ENCODE data around the gene ZFP3. TPM values are rescaled to one million over a fixed set of nuclear protein-coding genes. Genes with fewer than 3 reads are reported as not detected.
"Not testable (repeated sequence)": the region's sequence is repeated elsewhere in the genome, so short reads cannot be mapped to it uniquely, and the experiment has no call there.

ZFP3 gene
- total RNA-seq, 1 donor from 2014 or later, result 0.38 TPM

DNA sequence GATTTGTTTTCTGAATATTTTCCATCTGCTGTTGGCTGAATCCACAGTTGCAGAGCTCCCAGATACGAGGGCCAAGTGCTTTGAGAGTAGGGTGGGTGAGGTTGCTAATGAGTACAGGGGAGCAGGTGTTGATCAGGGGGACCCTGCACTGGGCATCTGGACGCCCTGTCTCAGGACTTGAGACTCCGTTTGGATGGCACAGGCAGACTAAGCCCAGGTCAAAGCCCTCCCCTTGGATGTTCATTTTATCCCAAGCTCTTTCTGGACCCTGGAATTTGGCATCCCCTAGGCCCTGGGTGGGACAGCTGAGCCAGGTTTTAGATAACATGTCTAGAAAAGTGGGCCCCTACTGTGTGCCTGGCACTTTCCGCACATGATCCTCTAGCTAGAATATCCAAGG, 49.6 kb downstream of the ZFP3 start:
- no peaks in the 10 kb centered on the region for H3K36me3 Mint-ChIP-seq (ENCODE audit: low read depth, unreplicated experiment)
- H3K9me3 Mint-ChIP-seq (ENCODE audit: unreplicated experiment), result no peaks in the 10 kb centered on the region
- TF ChIP-seq, protein P1, sequence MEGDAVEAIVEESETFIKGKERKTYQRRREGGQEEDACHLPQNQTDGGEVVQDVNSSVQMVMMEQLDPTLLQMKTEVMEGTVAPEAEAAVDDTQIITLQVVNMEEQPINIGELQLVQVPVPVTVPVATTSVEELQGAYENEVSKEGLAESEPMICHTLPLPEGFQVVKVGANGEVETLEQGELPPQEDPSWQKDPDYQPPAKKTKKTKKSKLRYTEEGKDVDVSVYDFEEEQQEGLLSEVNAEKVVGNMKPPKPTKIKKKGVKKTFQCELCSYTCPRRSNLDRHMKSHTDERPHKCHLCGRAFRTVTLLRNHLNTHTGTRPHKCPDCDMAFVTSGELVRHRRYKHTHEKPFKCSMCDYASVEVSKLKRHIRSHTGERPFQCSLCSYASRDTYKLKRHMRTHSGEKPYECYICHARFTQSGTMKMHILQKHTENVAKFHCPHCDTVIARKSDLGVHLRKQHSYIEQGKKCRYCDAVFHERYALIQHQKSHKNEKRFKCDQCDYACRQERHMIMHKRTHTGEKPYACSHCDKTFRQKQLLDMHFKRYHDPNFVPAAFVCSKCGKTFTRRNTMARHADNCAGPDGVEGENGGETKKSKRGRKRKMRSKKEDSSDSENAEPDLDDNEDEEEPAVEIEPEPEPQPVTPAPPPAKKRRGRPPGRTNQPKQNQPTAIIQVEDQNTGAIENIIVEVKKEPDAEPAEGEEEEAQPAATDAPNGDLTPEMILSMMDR (IDR thresholded peaks at IDR 0.05; ENCODE audit: unreplicated experiment), result no peak
- H3K27me3 Mint-ChIP-seq (ENCODE audit: unreplicated experiment), result peaks cover 13% of the 10 kb centered on the region
- H3K4me3 Mint-ChIP-seq (ENCODE audit: unreplicated experiment), result no peak overlapping the region
- H3K4me1 Mint-ChIP-seq (ENCODE audit: unreplicated experiment), result no peaks in the 10 kb centered on the region
- H3K27ac Mint-ChIP-seq (ENCODE audit: unreplicated experiment), result no peak overlapping the region
- DNase-seq (ENCODE audit: low spot score), result no peak

DNA sequence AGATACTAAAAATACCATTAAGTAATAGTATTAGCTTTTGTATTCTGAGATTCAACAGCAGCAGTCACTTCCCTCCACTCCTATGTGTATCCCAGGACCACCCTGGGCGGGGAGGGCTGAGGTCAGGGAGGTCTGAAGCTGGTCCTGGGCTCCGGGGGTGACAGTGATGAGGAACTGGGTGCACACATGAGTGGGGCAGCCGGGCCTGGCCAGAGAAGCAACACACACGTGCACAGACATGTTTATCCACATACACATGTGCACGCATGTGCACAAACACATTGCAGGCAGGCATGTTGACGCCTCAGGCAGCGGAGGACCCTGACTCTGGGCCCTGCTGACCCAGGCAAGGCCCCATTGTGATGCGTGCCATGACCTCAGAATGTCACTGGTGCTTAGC, 50.1 kb downstream of the ZFP3 start:
- not testable (repeated sequence) for H3K4me3 Mint-ChIP-seq (ENCODE audit: unreplicated experiment); H3K27ac Mint-ChIP-seq (ENCODE audit: unreplicated experiment); DNase-seq (ENCODE audit: low spot score); H3K36me3 Mint-ChIP-seq (ENCODE audit: low read depth, unreplicated experiment); H3K9me3 Mint-ChIP-seq (ENCODE audit: unreplicated experiment); H3K4me1 Mint-ChIP-seq (ENCODE audit: unreplicated experiment)
- peaks cover 13% of the 10 kb centered on the region for H3K27me3 Mint-ChIP-seq (ENCODE audit: unreplicated experiment)

- DNase-seq (ENCODE audit: low spot score), result no peak
- no peaks in the 10 kb centered on the region for H3K9me3 Mint-ChIP-seq (ENCODE audit: unreplicated experiment)
- H3K27me3 Mint-ChIP-seq (ENCODE audit: unreplicated experiment), result peaks cover 12% of the 10 kb centered on the region
- H3K4me1 Mint-ChIP-seq (ENCODE audit: unreplicated experiment), result no peaks in the 10 kb centered on the region
- no peak overlapping the region for H3K4me3 Mint-ChIP-seq (ENCODE audit: unreplicated experiment)
- TF ChIP-seq, protein P1 (IDR thresholded peaks at IDR 0.05; ENCODE audit: unreplicated experiment), result no peak
- H3K27ac Mint-ChIP-seq (ENCODE audit: unreplicated experiment), result no peak overlapping the region
- H3K36me3 Mint-ChIP-seq (ENCODE audit: low read depth, unreplicated experiment), result no peaks in the 10 kb centered on the region
Observed at GRCh38 chr17:5128905-5129535, 50.8 kb downstream of the ZFP3 start.

GRCh38 chr17:5129770-5130169, 51.5 kb downstream of the ZFP3 start:
- H3K4me1 Mint-ChIP-seq (ENCODE audit: unreplicated experiment); H3K9me3 Mint-ChIP-seq (ENCODE audit: unreplicated experiment); H3K27ac Mint-ChIP-seq (ENCODE audit: unreplicated experiment); H3K4me3 Mint-ChIP-seq (ENCODE audit: unreplicated experiment); DNase-seq (ENCODE audit: low spot score); H3K36me3 Mint-ChIP-seq (ENCODE audit: low read depth, unreplicated experiment): not testable (repeated sequence)
- H3K27me3 Mint-ChIP-seq (ENCODE audit: unreplicated experiment), result peaks cover 11% of the 10 kb centered on the region

- peaks cover 13% of the 10 kb centered on the region for H3K27me3 Mint-ChIP-seq (ENCODE audit: unreplicated experiment)
- not testable (repeated sequence) for H3K27ac Mint-ChIP-seq (ENCODE audit: unreplicated experiment); H3K4me1 Mint-ChIP-seq (ENCODE audit: unreplicated experiment); H3K4me3 Mint-ChIP-seq (ENCODE audit: unreplicated experiment); H3K36me3 Mint-ChIP-seq (ENCODE audit: low read depth, unreplicated experiment); DNase-seq (ENCODE audit: low spot score); H3K9me3 Mint-ChIP-seq (ENCODE audit: unreplicated experiment)
Observed at GRCh38 chr17:5130261-5130660, 52.0 kb downstream of the ZFP3 start.

GRCh38 chr17:5130687-5131086, 52.4 kb downstream of the ZFP3 start:
- H3K4me1 Mint-ChIP-seq (ENCODE audit: unreplicated experiment); H3K27ac Mint-ChIP-seq (ENCODE audit: unreplicated experiment); DNase-seq (ENCODE audit: low spot score); H3K4me3 Mint-ChIP-seq (ENCODE audit: unreplicated experiment); H3K9me3 Mint-ChIP-seq (ENCODE audit: unreplicated experiment); H3K36me3 Mint-ChIP-seq (ENCODE audit: low read depth, unreplicated experiment): not testable (repeated sequence)
- peaks cover 10% of the 10 kb centered on the region for H3K27me3 Mint-ChIP-seq (ENCODE audit: unreplicated experiment)

DNA sequence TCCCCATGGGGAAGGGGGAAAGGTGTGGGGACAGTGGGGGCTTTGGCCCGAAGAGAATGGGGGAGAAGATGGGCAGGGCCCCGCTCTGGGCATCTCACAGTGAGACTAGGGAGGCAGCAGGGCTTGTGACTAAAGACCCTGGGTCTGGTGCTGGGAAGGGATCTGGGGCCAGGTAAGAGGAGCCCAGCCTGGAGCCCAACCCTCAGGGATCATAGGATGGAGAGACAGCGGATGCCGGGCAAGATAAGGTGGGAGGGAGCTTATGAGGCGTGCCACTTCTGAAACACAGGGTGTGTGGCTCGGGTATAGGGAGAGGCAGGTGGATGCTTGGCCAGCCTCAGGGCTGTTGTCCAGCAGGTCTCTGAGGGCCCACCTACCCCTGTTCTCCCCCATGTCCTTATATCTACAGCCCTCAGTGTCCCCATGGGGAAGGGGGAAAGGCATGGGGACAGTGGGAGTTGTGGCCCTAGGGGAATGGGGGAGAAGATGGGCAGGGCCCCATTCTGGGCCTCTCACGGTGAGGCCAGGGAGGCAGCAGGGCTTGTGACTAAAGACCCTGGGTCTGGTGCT, 53.0 kb downstream of the ZFP3 start:
- peaks cover 6% of the 10 kb centered on the region for H3K36me3 Mint-ChIP-seq (ENCODE audit: low read depth, unreplicated experiment)
- no peak overlapping the region for H3K4me3 Mint-ChIP-seq (ENCODE audit: unreplicated experiment)
- H3K27me3 Mint-ChIP-seq (ENCODE audit: unreplicated experiment), result peaks cover 10% of the 10 kb centered on the region
- H3K9me3 Mint-ChIP-seq (ENCODE audit: unreplicated experiment), result no peaks in the 10 kb centered on the region
- TF ChIP-seq, protein P1 (IDR thresholded peaks at IDR 0.05; ENCODE audit: unreplicated experiment), result no peak
- no peaks in the 10 kb centered on the region for H3K4me1 Mint-ChIP-seq (ENCODE audit: unreplicated experiment)
- DNase-seq (ENCODE audit: low spot score), result no peak
- H3K27ac Mint-ChIP-seq (ENCODE audit: unreplicated experiment), result no peak overlapping the region

DNA sequence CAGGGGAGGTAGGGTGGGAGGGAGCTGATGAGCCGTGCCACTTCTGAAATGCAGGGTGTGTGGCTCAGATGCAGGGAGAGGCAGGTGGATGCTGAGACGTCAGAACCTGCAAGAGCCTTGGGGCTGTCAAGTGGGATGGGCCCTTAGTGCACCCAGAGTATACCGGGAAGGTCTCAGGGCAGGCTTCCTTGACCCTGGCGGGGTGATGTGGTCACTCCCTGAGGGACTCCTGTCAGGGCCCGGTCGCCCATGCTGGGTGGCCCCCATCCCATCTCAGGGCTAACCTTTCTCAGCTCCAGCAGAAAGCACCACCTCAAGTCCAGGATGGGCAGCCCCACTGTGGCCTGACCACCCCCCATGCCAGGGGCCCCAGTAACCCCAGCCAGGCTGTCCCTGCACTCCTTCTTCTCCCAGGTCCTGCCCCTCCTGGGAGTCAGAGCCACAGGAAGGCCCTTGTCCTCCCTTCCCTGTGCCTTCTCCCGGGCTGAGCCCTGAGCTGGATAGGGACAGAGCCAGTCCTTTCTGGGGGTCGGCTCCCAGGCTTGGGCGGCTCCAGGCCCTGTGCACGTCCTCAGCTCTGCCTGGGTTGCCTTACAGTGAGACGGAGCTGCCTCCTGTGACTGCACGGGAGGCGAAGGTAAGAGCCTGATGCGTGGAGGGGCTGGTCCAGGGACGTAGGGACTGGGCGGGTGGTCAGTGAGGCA, 53.7 kb downstream of the ZFP3 start:
- not testable (repeated sequence) for H3K9me3 Mint-ChIP-seq (ENCODE audit: unreplicated experiment); H3K27me3 Mint-ChIP-seq (ENCODE audit: unreplicated experiment); H3K27ac Mint-ChIP-seq (ENCODE audit: unreplicated experiment); H3K36me3 Mint-ChIP-seq (ENCODE audit: low read depth, unreplicated experiment); H3K4me1 Mint-ChIP-seq (ENCODE audit: unreplicated experiment); DNase-seq (ENCODE audit: low spot score); H3K4me3 Mint-ChIP-seq (ENCODE audit: unreplicated experiment)

- H3K4me3 Mint-ChIP-seq (ENCODE audit: unreplicated experiment), result peak overlapping the region; percentile 67
- H3K27ac Mint-ChIP-seq (ENCODE audit: unreplicated experiment), result peak overlapping the region; percentile 13
- not testable (repeated sequence) for H3K9me3 Mint-ChIP-seq (ENCODE audit: unreplicated experiment); H3K36me3 Mint-ChIP-seq (ENCODE audit: low read depth, unreplicated experiment); H3K4me1 Mint-ChIP-seq (ENCODE audit: unreplicated experiment); DNase-seq (ENCODE audit: low spot score); H3K27me3 Mint-ChIP-seq (ENCODE audit: unreplicated experiment)
Observed at GRCh38 chr17:5132503-5133225, 54.4 kb downstream of the ZFP3 start.

Measured in endothelial cell (in vitro differentiated cells).